ENCODE data around the gene TMPRSS4. TPM values are rescaled to one million over a fixed set of nuclear protein-coding genes. Genes with fewer than 3 reads are reported as not detected.

The TMPRSS4 gene
- total RNA-seq, 4 donors from 2014 or later, result 41.3 to 274 (median 159) TPM

- Histone ChIP-seq H3K9me3 (no peaks in the 10 kb centered on the region), H3K36me3 (no peaks in the 10 kb centered on the region), H3K27me3 (no peaks in the 10 kb centered on the region), H3K4me3 (no peak overlapping the region), H3K4me1 (no peaks in the 10 kb centered on the region), H3K27ac (no peak overlapping the region)
- TF ChIP-seq POLR2A (IDR thresholded peaks at IDR 0.05) (no peak), CTCF (IDR thresholded peaks at IDR 0.05) (no peak)
- DNase-seq, result no peak
Measured at GRCh38 chr11:118136801-118137200, 59.9 kb downstream of the TMPRSS4 start.

GRCh38 chr11:118138839-118139420 lies 62.1 kb downstream of the TMPRSS4 start:
- Histone ChIP-seq H3K4me3 (no peak overlapping the region), H3K36me3 (no peaks in the 10 kb centered on the region), H3K9me3 (no peaks in the 10 kb centered on the region), H3K4me1 (no peaks in the 10 kb centered on the region), H3K27me3 (no peaks in the 10 kb centered on the region), H3K27ac (no peak overlapping the region)
- no peak for TF ChIP-seq POLR2A (IDR thresholded peaks at IDR 0.05)
- no peak for TF ChIP-seq CTCF (IDR thresholded peaks at IDR 0.05)
- DNase-seq, result no peak

GRCh38 chr11:118139578-118139977 lies 62.7 kb downstream of the TMPRSS4 start:
- Histone ChIP-seq H3K4me1 (no peaks in the 10 kb centered on the region), H3K4me3 (no peak overlapping the region), H3K9me3 (no peaks in the 10 kb centered on the region), H3K36me3 (no peaks in the 10 kb centered on the region), H3K27ac (no peak overlapping the region), H3K27me3 (no peaks in the 10 kb centered on the region)
- DNase-seq, result no peak
- TF ChIP-seq POLR2A (IDR thresholded peaks at IDR 0.05), result no peak
- TF ChIP-seq CTCF (IDR thresholded peaks at IDR 0.05), result no peak

GRCh38 chr11:118142081-118142480 lies 65.2 kb downstream of the TMPRSS4 start:
- no peak for DNase-seq
- Histone ChIP-seq H3K27me3 (no peaks in the 10 kb centered on the region), H3K4me3 (no peak overlapping the region), H3K36me3 (no peaks in the 10 kb centered on the region), H3K27ac (no peak overlapping the region), H3K9me3 (no peaks in the 10 kb centered on the region), H3K4me1 (peaks cover 0 to 7% (median 3%) of the 10 kb centered on the region in 4 donors)
- no peak for TF ChIP-seq POLR2A (IDR thresholded peaks at IDR 0.05)
- no peak for TF ChIP-seq CTCF (IDR thresholded peaks at IDR 0.05)

GRCh38 chr11:118142809-118143208 lies 65.9 kb downstream of the TMPRSS4 start:
- H3K9me3 ChIP-seq, result no peaks in the 10 kb centered on the region
- no peak overlapping the region for H3K4me3 ChIP-seq
- peak in 1 of 3 donors; percentile 60 for DNase-seq
- H3K4me1 ChIP-seq, result peaks cover 0 to 7% (median 3%) of the 10 kb centered on the region in 4 donors
- H3K27me3 ChIP-seq, result no peaks in the 10 kb centered on the region
- H3K27ac ChIP-seq, result no peak overlapping the region
- TF ChIP-seq CTCF (IDR thresholded peaks at IDR 0.05), result no peak
- no peak for TF ChIP-seq POLR2A (IDR thresholded peaks at IDR 0.05)
- H3K36me3 ChIP-seq, result no peaks in the 10 kb centered on the region
